Endodermal cell (in vitro differentiated cells): ENCODE results near the gene RASGRF2. TPM values are rescaled to one million over a fixed set of nuclear protein-coding genes. Genes with fewer than 3 reads are reported as not detected.

ENCODE experiments used
- DNase-seq: peaks from one replicate; pipeline ENCODE4 v3.0.0-alpha.2; 2017
- H3K27ac ChIP-seq: 2 replicates; pipeline ENCODE4 v1.5.1; 2013; ENCODE audit warnings: mild to moderate bottlenecking, low read depth, low read length, moderate library complexity
- H3K27me3 ChIP-seq: 2 replicates; pipeline ENCODE4 v1.6.1; 2013; ENCODE audit warnings: mild to moderate bottlenecking, low read length, moderate library complexity; ENCODE audit not compliant: insufficient read depth, control insufficient read depth, poor library complexity, severe bottlenecking
- H3K36me3 ChIP-seq: 2 replicates; pipeline ENCODE4 v1.7.0; 2013; ENCODE audit warnings: mild to moderate bottlenecking, low read length, moderate library complexity; ENCODE audit not compliant: control insufficient read depth, insufficient read depth
- H3K4me1 ChIP-seq: one replicate; pipeline ENCODE4 v1.7.0; 2013; ENCODE audit warnings: low read length; ENCODE audit not compliant: control insufficient read depth, insufficient read depth
- H3K4me3 ChIP-seq: 2 replicates; pipeline ENCODE4 v1.5.1; 2013; ENCODE audit warnings: mild to moderate bottlenecking, low read length, moderate library complexity
- H3K9ac ChIP-seq: 2 replicates; pipeline ENCODE4 v1.6.1; 2013; ENCODE audit warnings: mild to moderate bottlenecking, low read length, moderate library complexity; ENCODE audit not compliant: poor library complexity, severe bottlenecking; ENCODE audit errors: extremely low read depth
- H3K9me3 ChIP-seq: 2 replicates; pipeline ENCODE4 v1.6.1; 2013; ENCODE audit warnings: mild to moderate bottlenecking, low read length, moderate library complexity; ENCODE audit not compliant: control insufficient read depth
- H3K27ac Mint-ChIP-seq: 2 replicates; pipeline ENCODE4 v1.8.0; 2020; ENCODE audit warnings: mixed read lengths
- H3K27me3 Mint-ChIP-seq: 2 replicates; pipeline ENCODE4 v1.8.0; 2021; ENCODE audit warnings: mild to moderate bottlenecking, mixed read lengths; ENCODE audit not compliant: insufficient read depth
- H3K36me3 Mint-ChIP-seq: 2 replicates; pipeline ENCODE4 v1.8.0; 2020; ENCODE audit warnings: low read depth, mixed read lengths
- H3K4me1 Mint-ChIP-seq: 2 replicates; pipeline ENCODE4 v1.8.0; 2020; ENCODE audit warnings: mixed read lengths
- H3K4me3 Mint-ChIP-seq: 2 replicates; pipeline ENCODE4 v1.8.0; 2020; ENCODE audit warnings: mild to moderate bottlenecking, moderate library complexity, mixed read lengths
- H3K9me3 Mint-ChIP-seq: 2 replicates; pipeline ENCODE4 v1.8.0; 2020; ENCODE audit warnings: mild to moderate bottlenecking, mixed read lengths
- CTCF ChIP-seq: fragments of 200-600 bp; sonication (generic); conservative IDR thresholded peaks from 2 replicates; pipeline ENCODE4 v1.5.0; 2021; ENCODE audit warnings: antibody characterized with exemption, mild to moderate bottlenecking
- WGBS, 2 experiments: methylation state at CpG; one replicate each; pipeline versions ENCODE4 v1.1.5 to v1.1.7; 2013; ENCODE audit warnings: missing lambda C conversion rate in 2 of 2, mixed read lengths in 1 of 2; ENCODE audit not compliant: insufficient coverage in 1 of 2, insufficient read length in 1 of 2; 5-methylcytosine and 5-hydroxymethylcytosine counted together
- total RNA-seq, 2 donors: library from RNA; stranded (reverse); fragmentation: NEBNext Ultra II Directional in 1 of 2; extraction: Animal tissue kit (Norgen Biotek cat#: 25700) in 1 of 2; gene quantifications; 2 replicates in 1 of 2; 3 replicates in 1 of 2; pipeline ENCODE4 v1.2.1, GENCODE V29; 2021

RASGRF2 gene
- total RNA-seq, 2 donors from 2014 or later, result 0.64 to 14.4 TPM

GRCh38 chr5:81086881-81087281 lies 126.7 kb downstream of the RASGRF2 start:
- no peak overlapping the region for H3K9ac ChIP-seq
- H3K4me1 ChIP-seq, result no peaks in the 10 kb centered on the region
- H3K9me3 ChIP-seq, result no peaks in the 10 kb centered on the region
- no peak for DNase-seq
- no peak overlapping the region for H3K4me3 ChIP-seq
- peak overlapping the region; percentile 27 for H3K27ac Mint-ChIP-seq
- H3K27me3 Mint-ChIP-seq, result no peaks in the 10 kb centered on the region
- H3K36me3 Mint-ChIP-seq, result no peaks in the 10 kb centered on the region
- H3K4me1 Mint-ChIP-seq, result no peaks in the 10 kb centered on the region
- no peak overlapping the region for H3K4me3 Mint-ChIP-seq
- WGBS, 2 experiments, result 96 to 97% methylated on average over 21 to 27 of the region's 27 CpGs
- no peaks in the 10 kb centered on the region for H3K27me3 ChIP-seq
- no peak for TF ChIP-seq CTCF
- H3K36me3 ChIP-seq, result no peaks in the 10 kb centered on the region
- no peak overlapping the region for H3K27ac ChIP-seq
- no peaks in the 10 kb centered on the region for H3K9me3 Mint-ChIP-seq

- Histone ChIP-seq H3K36me3 (no peaks in the 10 kb centered on the region), H3K9me3 (no peaks in the 10 kb centered on the region), H3K9ac (no peak overlapping the region), H3K4me1 (no peaks in the 10 kb centered on the region), H3K4me3 (no peak overlapping the region), H3K27me3 (no peaks in the 10 kb centered on the region), H3K27ac (no peak overlapping the region)
- H3K9me3 Mint-ChIP-seq, result no peaks in the 10 kb centered on the region
- WGBS, 2 experiments, result 75 to 83% methylated on average over 1 to 3 of the region's 3 CpGs
- TF ChIP-seq CTCF, result no peak
- H3K27me3 Mint-ChIP-seq, result no peaks in the 10 kb centered on the region
- no peaks in the 10 kb centered on the region for H3K4me1 Mint-ChIP-seq
- H3K36me3 Mint-ChIP-seq, result no peaks in the 10 kb centered on the region
- no peak overlapping the region for H3K4me3 Mint-ChIP-seq
- no peak for DNase-seq
- H3K27ac Mint-ChIP-seq, result no peak overlapping the region
Measured at GRCh38 chr5:81091199-81091598, 131.0 kb downstream of the RASGRF2 start.

GRCh38 chr5:81093536-81094196 lies 133.5 kb downstream of the RASGRF2 start:
- Histone ChIP-seq H3K36me3 (no peaks in the 10 kb centered on the region), H3K27ac (no peak overlapping the region), H3K9ac (no peak overlapping the region), H3K27me3 (no peaks in the 10 kb centered on the region), H3K9me3 (no peaks in the 10 kb centered on the region), H3K4me1 (no peaks in the 10 kb centered on the region), H3K4me3 (no peak overlapping the region)
- TF ChIP-seq CTCF, result peak; percentile 35
- 86 to 92% methylated on average over 1 to 2 of the region's 2 CpGs for WGBS, 2 experiments
- H3K27ac Mint-ChIP-seq, result no peak overlapping the region
- no peak for DNase-seq
- H3K9me3 Mint-ChIP-seq, result no peaks in the 10 kb centered on the region
- no peaks in the 10 kb centered on the region for H3K36me3 Mint-ChIP-seq
- no peaks in the 10 kb centered on the region for H3K4me1 Mint-ChIP-seq
- no peaks in the 10 kb centered on the region for H3K27me3 Mint-ChIP-seq
- no peak overlapping the region for H3K4me3 Mint-ChIP-seq
